Brain microvascular endothelial cell (primary cell): ENCODE measurements around the gene SLC9A7.

Experiments used
- DNase-seq: peaks from one replicate; pipeline ENCODE4 v3.0.0-alpha.2; 2020
- H3K27ac ChIP-seq: fragments of 250-450 bp; sonication (Bioruptor Pico); 2 replicates; pipeline ENCODE4 v1.5.1; 2020; ENCODE audit warnings: mild to moderate bottlenecking, moderate library complexity
- H3K27me3 ChIP-seq: fragments of 250-450 bp; sonication (Bioruptor Pico); replicated peaks from 2 replicates; pipeline ENCODE4 v1.5.1; 2020; ENCODE audit warnings: mild to moderate bottlenecking
- H3K36me3 ChIP-seq: fragments of 250-450 bp; sonication (Bioruptor Pico); replicated peaks from 2 replicates; pipeline ENCODE4 v1.5.1; 2020; ENCODE audit warnings: mild to moderate bottlenecking
- H3K4me3 ChIP-seq: 2 replicates; pipeline ENCODE4 v1.5.1; 2011; ENCODE audit warnings: low read depth, mild to moderate bottlenecking, control low read depth, low read length, moderate library complexity
- in situ Hi-C: cut with HindIII; loops from 2 replicates; pipeline ENCODE4 v1.10.0; 2017; ENCODE audit warnings: low sequenced_read_pairs, low pct_ligation_motif_present
- TF ChIP-seq, protein P1 (sequence below): IDR thresholded peaks from 2 replicates; pipeline ENCODE4 v1.5.1; 2011; ENCODE audit warnings: low read depth, mild to moderate bottlenecking, moderate library complexity, low read length, control low read depth, inconsistent platforms; ENCODE audit errors: missing control alignments

Gene SLC9A7

DNA sequence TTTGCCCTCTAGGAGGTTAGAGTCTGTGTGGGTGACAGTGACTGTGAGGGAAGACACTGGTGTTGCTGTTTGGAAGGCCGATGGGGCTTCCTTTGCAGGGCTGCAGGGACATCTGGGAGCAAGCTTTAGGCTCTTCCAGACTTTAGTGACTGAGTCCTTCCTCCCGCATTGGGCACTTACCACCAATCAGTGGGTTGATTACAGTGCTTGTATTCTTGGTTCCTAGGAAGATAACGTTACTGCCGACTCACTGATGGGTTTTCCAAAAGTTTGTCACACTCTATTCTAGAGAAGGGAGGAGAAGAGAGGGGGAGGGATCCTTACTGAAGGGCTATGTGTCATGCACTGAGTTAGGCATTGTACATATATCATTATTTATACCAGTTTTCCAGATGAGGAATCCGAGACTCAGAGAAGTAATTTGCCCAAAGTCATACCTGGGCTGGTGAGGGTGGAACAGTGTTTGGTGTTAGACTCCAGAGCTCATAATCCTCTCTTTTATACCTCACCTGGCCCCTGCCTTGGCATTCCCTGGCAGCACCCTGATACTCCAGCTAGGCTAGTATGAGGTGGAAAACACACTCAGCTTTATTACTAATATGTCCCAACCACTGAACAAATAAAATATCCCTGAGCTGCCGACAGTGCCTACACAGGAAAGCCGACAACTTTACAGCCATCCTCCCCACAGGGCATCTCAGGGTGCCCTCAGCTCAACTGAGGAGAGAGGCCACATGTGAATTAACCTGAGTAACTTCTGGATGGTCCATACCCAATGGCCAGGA is 181.5 kb downstream of the SLC9A7 start:
- in situ Hi-C loops: no loop called here
- peak overlapping the region; percentile 43 for H3K27ac ChIP-seq
- no peak overlapping the region for H3K4me3 ChIP-seq
- DNase-seq: peak; percentile 37
- H3K36me3 ChIP-seq: no peaks in the 10 kb centered on the region
- TF ChIP-seq, protein P1, sequence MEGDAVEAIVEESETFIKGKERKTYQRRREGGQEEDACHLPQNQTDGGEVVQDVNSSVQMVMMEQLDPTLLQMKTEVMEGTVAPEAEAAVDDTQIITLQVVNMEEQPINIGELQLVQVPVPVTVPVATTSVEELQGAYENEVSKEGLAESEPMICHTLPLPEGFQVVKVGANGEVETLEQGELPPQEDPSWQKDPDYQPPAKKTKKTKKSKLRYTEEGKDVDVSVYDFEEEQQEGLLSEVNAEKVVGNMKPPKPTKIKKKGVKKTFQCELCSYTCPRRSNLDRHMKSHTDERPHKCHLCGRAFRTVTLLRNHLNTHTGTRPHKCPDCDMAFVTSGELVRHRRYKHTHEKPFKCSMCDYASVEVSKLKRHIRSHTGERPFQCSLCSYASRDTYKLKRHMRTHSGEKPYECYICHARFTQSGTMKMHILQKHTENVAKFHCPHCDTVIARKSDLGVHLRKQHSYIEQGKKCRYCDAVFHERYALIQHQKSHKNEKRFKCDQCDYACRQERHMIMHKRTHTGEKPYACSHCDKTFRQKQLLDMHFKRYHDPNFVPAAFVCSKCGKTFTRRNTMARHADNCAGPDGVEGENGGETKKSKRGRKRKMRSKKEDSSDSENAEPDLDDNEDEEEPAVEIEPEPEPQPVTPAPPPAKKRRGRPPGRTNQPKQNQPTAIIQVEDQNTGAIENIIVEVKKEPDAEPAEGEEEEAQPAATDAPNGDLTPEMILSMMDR: no peak
- no peaks in the 10 kb centered on the region for H3K27me3 ChIP-seq

DNA sequence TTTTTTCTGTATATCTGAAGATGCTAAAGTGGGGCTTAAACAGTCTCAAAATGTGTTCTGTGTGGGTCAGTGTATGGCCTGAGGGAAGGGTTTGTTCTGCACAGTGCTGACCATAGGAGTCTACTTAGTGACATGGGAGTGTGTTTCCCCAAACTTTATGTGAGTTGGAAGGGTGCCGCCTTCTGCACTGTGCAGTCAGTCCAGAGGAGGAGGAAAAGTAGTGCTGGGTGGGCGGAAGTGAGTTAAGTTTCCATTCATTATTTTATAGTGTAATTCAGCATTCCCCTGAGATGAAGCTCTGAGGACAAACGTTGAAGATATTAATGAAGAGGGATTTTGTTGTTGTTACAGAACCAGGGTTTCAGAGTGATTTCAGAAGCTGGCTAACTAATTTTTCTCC is 182.5 kb downstream of the SLC9A7 start:
- no peak for DNase-seq
- Histone ChIP-seq H3K4me3 (peak overlapping the region; percentile 59), H3K36me3 (no peaks in the 10 kb centered on the region), H3K27ac (peak overlapping the region; percentile 43), H3K27me3 (no peaks in the 10 kb centered on the region)
- TF ChIP-seq, protein P1: no peak
- in situ Hi-C loops: no loop called here

DNA sequence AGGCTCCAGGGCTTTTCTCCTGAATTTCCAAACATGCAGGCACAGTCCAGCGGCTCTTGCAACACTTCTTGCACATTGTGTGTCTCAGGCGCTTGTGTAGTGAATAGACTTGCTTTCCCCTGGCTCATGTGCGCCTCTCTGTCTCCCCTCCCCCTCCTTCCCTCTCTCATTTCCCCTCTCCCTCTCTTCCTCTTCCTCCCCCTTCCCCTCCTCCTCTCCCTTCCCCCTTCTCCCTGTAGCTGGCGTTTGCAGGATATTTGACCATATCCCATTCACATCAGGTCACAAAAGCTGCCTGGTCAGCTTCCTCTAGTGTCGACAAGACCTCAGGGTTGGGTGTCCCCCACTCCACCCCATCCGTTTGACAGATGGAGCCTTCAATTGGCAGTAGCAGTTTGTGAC is 182.9 kb downstream of the SLC9A7 start:
- Histone ChIP-seq H3K27me3 (no peaks in the 10 kb centered on the region), H3K36me3 (no peaks in the 10 kb centered on the region), H3K4me3 (peak overlapping the region; percentile 59), H3K27ac (no peak overlapping the region)
- DNase-seq: no peak
- TF ChIP-seq, protein P1: no peak
- in situ Hi-C loops: no loop called here

DNA sequence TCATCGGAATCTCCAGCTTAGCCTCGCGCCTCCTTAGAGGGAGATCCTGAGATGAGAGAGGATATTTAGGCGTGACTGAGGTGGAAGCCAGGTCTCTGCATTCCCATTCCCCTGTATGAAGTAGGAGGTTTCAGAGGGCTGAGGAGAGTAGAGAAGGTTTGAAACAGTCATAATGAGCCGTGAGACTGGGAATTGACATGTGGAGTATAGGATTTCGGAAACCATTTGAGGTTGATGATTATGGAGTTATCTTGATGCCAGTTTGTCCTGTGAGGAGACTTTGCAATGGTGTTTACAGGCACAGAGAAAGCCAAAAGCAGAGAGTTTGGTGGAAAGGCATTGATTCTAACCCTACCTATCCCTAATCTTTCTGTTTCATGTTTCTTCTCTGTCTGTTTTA is 183.3 kb downstream of the SLC9A7 start:
- in situ Hi-C loops: no loop called here

GRCh38 chrX:46574774-46575381 is 184.0 kb downstream of the SLC9A7 start:
- H3K27ac ChIP-seq: no peak overlapping the region
- H3K4me3 ChIP-seq: peak overlapping the region; percentile 59
- H3K36me3 ChIP-seq: no peaks in the 10 kb centered on the region
- TF ChIP-seq, protein P1: no peak
- DNase-seq: no peak
- in situ Hi-C loops: no loop called here
- no peaks in the 10 kb centered on the region for H3K27me3 ChIP-seq

More for the DNA sequence above, 183.3 kb downstream of the SLC9A7 start:
- no peaks in the 10 kb centered on the region for H3K27me3 ChIP-seq
- TF ChIP-seq, protein P1: no peak
- H3K27ac ChIP-seq: no peak overlapping the region
- peak overlapping the region; percentile 59 for H3K4me3 ChIP-seq
- DNase-seq: no peak
- H3K36me3 ChIP-seq: no peaks in the 10 kb centered on the region
